Measurements from ENCODE around the gene LY6G6F. TPM values are rescaled to one million over a fixed set of nuclear protein-coding genes. Genes with fewer than 3 reads are reported as not detected.

Gene LY6G6F
- total and polyA plus RNA-seq, 10 of the 15 experiments (the other 5 are each of a cell fraction or from before 2014, with no cell fraction given) = not detected

- DNase-seq (ENCODE audit: low read depth, low spot score) (no peak), FAIRE-seq (no peak), ATAC-seq (no peak)
- TF ChIP-seq PAX5 (IDR thresholded peaks at IDR 0.05; ENCODE audit: borderline replicate concordance, low read depth, low read length) (no peak), TCF7 (IDR thresholded peaks at IDR 0.05; ENCODE audit: borderline replicate concordance) (no peak), NR2C2 (IDR thresholded peaks at IDR 0.05; ENCODE audit: borderline replicate concordance, control insufficient read depth, insufficient read length, low read depth) (no peak), ZNF24 (IDR thresholded peaks at IDR 0.05) (no peak), ATF7 (IDR thresholded peaks at IDR 0.05; ENCODE audit: low read depth) (no peak), MAX (IDR thresholded peaks at IDR 0.05; ENCODE audit: low read depth, low read length) (no peak), ZBTB40 (IDR thresholded peaks at IDR 0.05; ENCODE audit: borderline replicate concordance) (no peak), ZNF384 (IDR thresholded peaks at IDR 0.05; ENCODE audit: borderline replicate concordance, low read depth, low read length) (no peak), RFX5 (IDR thresholded peaks at IDR 0.05; ENCODE audit: low read depth, low read length) (no peak), ESRRA (IDR thresholded peaks at IDR 0.05; ENCODE audit: low read length) (no peak), NFXL1 (IDR thresholded peaks at IDR 0.05; ENCODE audit: borderline replicate concordance) (no peak)
- WGBS (ENCODE audit: insufficient coverage, insufficient replicate concordance, low lambda C conversion rate, missing lambda C conversion rate) = 80% methylated on average over 1 of the region's 1 CpG
- BruUV-seq (replicated peaks) = no TSS peak
- SMC1A ChIA-PET (ENCODE audit: uncharacterized antibody, unreplicated experiment) = interaction anchor here (1.0 kb wide), 1 partner anchor 51 kb away, joined by 3 read pairs; no protein-coding TSS in a partner anchor
- CTCF ChIA-PET = no interaction called here
- POLR2A ChIA-PET = interaction anchor here (0.8 kb wide), 1 partner anchor 88 kb away, joined by 3 read pairs; the partner anchor contains the start of gene LSM2
- Histone ChIP-seq H3K4me2 (ENCODE audit: control insufficient read depth, insufficient read depth) (no peak overlapping the region), H3K27ac (ENCODE audit: control insufficient read depth, insufficient read depth) (no peak overlapping the region), H3K4me1 (ENCODE audit: control insufficient read depth, insufficient read depth, low read length) (no peaks in the 10 kb centered on the region), H4K20me1 (ENCODE audit: control insufficient read depth, insufficient read depth) (no peaks in the 10 kb centered on the region), H3K79me2 (ENCODE audit: control insufficient read depth, insufficient read depth, low read length) (no peaks in the 10 kb centered on the region), H3K27me3 (replicated peaks in 1 of 2; ENCODE audit: control insufficient read depth in 2 of 2, insufficient read depth in 2 of 2, low read length in 1 of 2) (peaks cover 0 to 2% of the 10 kb centered on the region in 2 experiments; a peak in 2 of 4 replicates), H2AFZ (ENCODE audit: control insufficient read depth, low read depth, low read length) (no peak overlapping the region), H3K9ac (ENCODE audit: control insufficient read depth, insufficient read depth, low read length) (no peak overlapping the region), H3K36me3 (ENCODE audit: control insufficient read depth in 2 of 2, insufficient read depth in 2 of 2, low read length in 1 of 2) (no peaks in the 10 kb centered on the region), H3K4me3 (no peak overlapping the region), H3K9me3 (replicated peaks; ENCODE audit: control insufficient read depth, insufficient read depth, low read length) (no peaks in the 10 kb centered on the region)
- in situ Hi-C loops (cut with MboI) (no loop called here), intact Hi-C loops (cut with micrococcal nuclease; ENCODE audit: unreplicated experiment) (no loop called here)
- RAD21 ChIA-PET (ENCODE audit: unreplicated experiment) = no interaction called here
These were observed 11.6 kb downstream of the LY6G6F start for GRCh38 chr6:31718265-31718664.

Data from GM12878 (cell line).